GM19043 (cell line): ENCODE results near the gene TRABD.

Experiments
- ATAC-seq: cut with Tn5 transposase; IDR thresholded peaks from one replicate; pipeline ENCODE4 v1.9.1; 2021; ENCODE audit warnings: low read depth; ENCODE audit not compliant: unreplicated experiment

Gene TRABD

GRCh38 chr22:50233223-50233622 lies 47.5 kb downstream of the TRABD start:
- ATAC-seq, result no peak

GRCh38 chr22:50236731-50237409 lies 51.2 kb downstream of the TRABD start:
- no peak for ATAC-seq

GRCh38 chr22:50238755-50239154 lies 53.0 kb downstream of the TRABD start:
- no peak for ATAC-seq

DNA sequence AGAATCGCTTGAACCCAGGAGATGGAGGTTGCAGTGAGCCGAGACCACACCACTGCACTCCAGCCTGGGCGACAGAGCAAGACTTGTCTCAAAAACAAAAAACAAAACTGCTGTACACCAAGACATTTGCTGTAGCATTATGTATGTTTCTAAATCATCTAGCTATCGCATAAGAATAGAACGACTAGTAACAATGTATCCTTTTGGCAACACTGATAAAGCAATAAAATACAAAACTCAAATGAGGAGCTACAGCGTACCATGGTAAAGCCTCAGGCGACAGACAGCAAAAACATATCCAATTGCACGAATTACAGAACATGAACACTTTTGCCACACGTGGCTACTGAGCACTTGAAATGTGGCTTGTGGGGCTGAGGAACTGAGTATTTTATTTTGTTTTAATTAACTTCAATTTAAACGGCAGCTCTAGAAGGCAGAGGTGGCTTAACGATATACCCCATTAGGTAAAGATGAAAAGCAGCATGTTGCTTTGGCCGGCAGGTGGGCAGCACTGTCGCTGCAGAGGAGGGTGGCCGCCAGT lies 56.8 kb downstream of the TRABD start:
- ATAC-seq, result no peak

- no peak for ATAC-seq
These were observed 58.1 kb downstream of the TRABD start for GRCh38 chr22:50243685-50244419.

GRCh38 chr22:50244420-50245213 lies 58.9 kb downstream of the TRABD start, which contains the start of gene TUBGCP6:
TUBGCP6 (minus strand) TSS chr22:50245023; CDS start chr22:50244459, 564 bp downstream.
- peak; percentile 61 for ATAC-seq

DNA sequence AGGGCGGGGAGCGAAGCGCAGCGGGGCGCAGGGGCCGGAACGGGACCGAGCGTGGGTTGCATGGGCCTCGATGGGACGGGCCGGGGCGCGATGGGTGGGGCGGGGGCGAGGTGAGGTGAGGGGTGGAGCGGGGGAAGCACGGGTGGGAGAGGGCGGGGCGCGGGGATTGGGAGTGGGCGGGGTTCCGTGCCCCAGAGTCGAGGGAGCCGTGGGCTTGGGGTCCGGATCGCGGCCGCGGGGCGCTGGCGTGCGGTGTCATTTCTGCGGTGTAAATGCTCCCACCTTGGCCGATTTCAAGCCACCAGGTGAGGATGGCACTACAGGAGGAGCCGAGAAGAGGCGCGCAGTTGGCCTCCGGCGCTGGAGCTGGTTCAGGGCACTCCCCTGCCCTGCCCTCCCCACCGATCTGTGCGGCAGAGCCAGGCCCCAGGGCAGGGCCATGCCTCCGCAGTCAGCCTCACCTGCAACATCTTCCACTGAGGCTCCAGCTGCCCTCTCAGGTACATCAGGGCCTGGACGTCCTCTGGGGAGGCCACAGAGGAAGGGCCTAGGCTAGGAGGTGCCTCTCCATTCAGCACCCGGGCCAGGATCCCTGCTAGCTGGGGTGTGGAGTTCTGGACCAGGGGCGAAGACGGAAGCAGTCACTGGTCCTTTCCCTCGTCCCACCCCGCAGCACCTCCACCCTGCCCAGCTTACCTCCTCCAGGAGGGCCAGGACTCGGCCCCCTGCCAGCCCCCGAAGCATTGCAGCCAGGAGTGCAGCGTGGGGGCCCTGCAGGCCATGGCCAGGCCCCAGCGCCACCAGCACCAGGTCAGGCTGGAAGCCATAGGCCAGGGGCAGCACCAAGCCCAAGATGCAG lies 59.7 kb downstream of the TRABD start:
- no peak for ATAC-seq

DNA sequence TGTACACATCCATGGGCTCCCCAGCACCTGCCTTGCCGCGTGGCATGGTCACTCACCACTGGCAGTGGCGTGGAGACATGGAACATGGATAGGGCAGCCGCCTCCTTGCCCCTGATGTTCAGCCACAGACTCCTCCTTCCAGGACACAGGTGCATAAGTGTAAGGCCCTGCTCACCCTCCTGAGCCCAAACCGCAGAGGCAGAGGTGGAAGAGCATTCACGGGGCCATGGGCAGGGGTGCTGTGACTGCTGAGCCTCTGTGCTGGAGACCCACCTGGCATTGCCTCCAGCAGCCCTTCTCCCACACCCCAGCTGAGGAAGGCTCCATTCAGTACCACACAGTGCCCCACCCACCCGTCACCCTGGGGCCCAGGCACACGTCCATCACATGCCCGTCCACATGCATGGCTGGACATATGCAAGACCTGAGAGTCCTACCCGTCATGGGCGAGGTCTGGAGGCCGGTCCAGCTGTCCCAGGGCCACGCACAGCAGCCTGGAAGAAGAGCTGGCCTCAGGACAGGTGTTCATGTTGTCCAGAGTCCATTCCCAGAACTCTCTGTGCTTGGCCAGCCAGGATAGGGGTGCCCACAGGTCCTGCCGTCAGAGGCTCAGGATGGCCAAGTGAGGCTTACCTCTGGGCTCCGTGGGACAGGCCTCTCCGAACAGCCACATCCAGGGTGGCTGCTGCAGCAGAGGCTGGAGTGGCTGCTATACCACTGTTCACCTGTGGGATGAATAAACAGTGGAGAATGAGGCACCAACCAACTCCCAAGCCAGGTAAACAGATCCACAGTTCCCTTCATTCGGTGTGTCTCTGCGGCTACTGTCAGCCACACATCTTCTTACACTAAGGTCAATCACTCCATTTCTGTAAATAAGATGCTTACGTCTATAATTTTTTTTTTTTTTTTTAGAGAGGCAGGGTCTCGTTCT lies 60.8 kb downstream of the TRABD start:
- no peak for ATAC-seq

DNA sequence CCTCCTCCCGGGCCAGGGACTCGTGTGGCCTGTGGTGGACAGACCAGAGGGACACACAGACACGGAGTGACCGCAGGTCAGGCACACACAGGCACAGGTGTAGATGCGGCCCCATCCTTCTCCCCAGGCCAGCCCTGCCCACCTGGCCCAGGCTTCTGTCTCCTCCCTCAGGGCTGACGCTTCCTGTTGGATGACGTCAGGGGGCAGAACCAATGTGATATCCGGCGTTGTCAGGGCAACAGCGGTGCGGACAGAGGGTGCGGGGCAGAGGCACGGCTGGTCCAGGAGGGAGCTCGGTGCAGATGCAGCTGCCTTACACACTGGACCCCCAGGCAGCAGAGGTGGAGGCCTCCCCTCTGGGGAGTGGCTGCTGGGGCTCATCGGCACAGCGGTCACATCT lies 62.0 kb downstream of the TRABD start:
- ATAC-seq, result no peak

GRCh38 chr22:50248196-50249081 lies 62.7 kb downstream of the TRABD start:
- no peak for ATAC-seq
